ENCODE measurements around the gene RPIA. TPM values are rescaled to one million over a fixed set of nuclear protein-coding genes. Genes with fewer than 3 reads are reported as not detected.

The RPIA gene
- total and polyA plus RNA-seq, 2 donors (not counting 1 experiment from before 2014, with no cell fraction given) = 6.4 to 9.4 TPM

GRCh38 chr2:88651646-88652045 is 39.8 kb upstream of the RPIA start:
- H3K27me3 ChIP-seq (ENCODE audit: control insufficient read depth, insufficient read depth, low read length) = no peaks in the 10 kb centered on the region
- no peak for TF ChIP-seq CTCF (conservative IDR thresholded peaks at IDR 0.05 in 1 of 2, IDR thresholded peaks at IDR 0.05 in 1 of 2; ENCODE audit: low read depth in 1 of 2, low read length in 2 of 2)
- TF ChIP-seq EZH2 (IDR thresholded peaks at IDR 0.05; ENCODE audit: low read length, missing control alignments) = no peak

GRCh38 chr2:88654714-88655113 is 36.8 kb upstream of the RPIA start:
- peak; percentile 77 to 82 for DNase-seq (ENCODE audit: low read depth in 2 of 2)
- TF ChIP-seq EZH2 (IDR thresholded peaks at IDR 0.05; ENCODE audit: low read length, missing control alignments) (no peak), CTCF (conservative IDR thresholded peaks at IDR 0.05 in 1 of 2, IDR thresholded peaks at IDR 0.05 in 1 of 2; ENCODE audit: low read depth in 1 of 2, low read length in 2 of 2) (no peak)
- no peak overlapping the region for H3K27ac ChIP-seq (ENCODE audit: insufficient read depth, low read length)

More at GRCh38 chr2:88651646-88652045, 39.8 kb upstream of the RPIA start:
- H3K4me2 ChIP-seq (ENCODE audit: extremely low read depth, insufficient read depth, low read length) = no peak overlapping the region
- no peaks in the 10 kb centered on the region for H3K36me3 ChIP-seq (ENCODE audit: control insufficient read depth, insufficient read depth, low read length)
- no peak overlapping the region for H3K27ac ChIP-seq (ENCODE audit: insufficient read depth, low read length)
- peaks cover 2% of the 10 kb centered on the region for H3K4me1 ChIP-seq (ENCODE audit: control insufficient read depth, extremely low read depth, insufficient read depth, low read length)
- DNase-seq (ENCODE audit: low read depth in 2 of 2) = no peak
- H3K4me3 ChIP-seq (replicated peaks in 1 of 4; ENCODE audit: control extremely low read depth in 1 of 4, insufficient read depth in 1 of 4, low read depth in 3 of 4, low read length in 4 of 4) = no peak overlapping the region
- H4K20me1 ChIP-seq (ENCODE audit: control insufficient read depth, extremely low read depth, insufficient read depth, low read length) = no peaks in the 10 kb centered on the region
- H3K9ac ChIP-seq (ENCODE audit: insufficient read depth, low read length) = no peak overlapping the region
- H2AFZ ChIP-seq (ENCODE audit: low read length) = no peak overlapping the region
- no peaks in the 10 kb centered on the region for H3K79me2 ChIP-seq (ENCODE audit: control insufficient read depth, insufficient read depth, low read length)
- no peaks in the 10 kb centered on the region for H3K9me3 ChIP-seq (ENCODE audit: control insufficient read depth, insufficient read depth, low read depth, low read length)

GRCh38 chr2:88656690-88657089 is 34.8 kb upstream of the RPIA start:
- H3K4me1 ChIP-seq (ENCODE audit: control insufficient read depth, extremely low read depth, insufficient read depth, low read length) = peaks cover 17% of the 10 kb centered on the region
- TF ChIP-seq CTCF (conservative IDR thresholded peaks at IDR 0.05 in 1 of 2, IDR thresholded peaks at IDR 0.05 in 1 of 2; ENCODE audit: low read depth in 1 of 2, low read length in 2 of 2) (no peak), EZH2 (IDR thresholded peaks at IDR 0.05; ENCODE audit: low read length, missing control alignments) (no peak)
- H3K4me2 ChIP-seq (ENCODE audit: extremely low read depth, insufficient read depth, low read length) = no peak overlapping the region
- H3K9ac ChIP-seq (ENCODE audit: insufficient read depth, low read length) = no peak overlapping the region
- no peak overlapping the region for H3K4me3 ChIP-seq (replicated peaks in 1 of 4; ENCODE audit: control extremely low read depth in 1 of 4, insufficient read depth in 1 of 4, low read depth in 3 of 4, low read length in 4 of 4)
- no peaks in the 10 kb centered on the region for H4K20me1 ChIP-seq (ENCODE audit: control insufficient read depth, extremely low read depth, insufficient read depth, low read length)
- H3K9me3 ChIP-seq (ENCODE audit: control insufficient read depth, insufficient read depth, low read depth, low read length) = no peaks in the 10 kb centered on the region
- no peaks in the 10 kb centered on the region for H3K27me3 ChIP-seq (ENCODE audit: control insufficient read depth, insufficient read depth, low read length)
- H3K79me2 ChIP-seq (ENCODE audit: control insufficient read depth, insufficient read depth, low read length) = no peaks in the 10 kb centered on the region
- H3K27ac ChIP-seq (ENCODE audit: insufficient read depth, low read length) = no peak overlapping the region
- H2AFZ ChIP-seq (ENCODE audit: low read length) = no peak overlapping the region
- DNase-seq (ENCODE audit: low read depth in 2 of 2) = peak; percentile 14 to 72
- no peaks in the 10 kb centered on the region for H3K36me3 ChIP-seq (ENCODE audit: control insufficient read depth, insufficient read depth, low read length)

More at GRCh38 chr2:88654714-88655113, 36.8 kb upstream of the RPIA start:
- Histone ChIP-seq H3K9ac (ENCODE audit: insufficient read depth, low read length) (no peak overlapping the region), H3K4me1 (ENCODE audit: control insufficient read depth, extremely low read depth, insufficient read depth, low read length) (peaks cover 14% of the 10 kb centered on the region), H2AFZ (ENCODE audit: low read length) (no peak overlapping the region), H4K20me1 (ENCODE audit: control insufficient read depth, extremely low read depth, insufficient read depth, low read length) (no peaks in the 10 kb centered on the region), H3K4me3 (replicated peaks in 1 of 4; ENCODE audit: control extremely low read depth in 1 of 4, insufficient read depth in 1 of 4, low read depth in 3 of 4, low read length in 4 of 4) (no peak overlapping the region), H3K4me2 (ENCODE audit: extremely low read depth, insufficient read depth, low read length) (no peak overlapping the region), H3K27me3 (ENCODE audit: control insufficient read depth, insufficient read depth, low read length) (no peaks in the 10 kb centered on the region), H3K36me3 (ENCODE audit: control insufficient read depth, insufficient read depth, low read length) (no peaks in the 10 kb centered on the region), H3K9me3 (ENCODE audit: control insufficient read depth, insufficient read depth, low read depth, low read length) (no peaks in the 10 kb centered on the region), H3K79me2 (ENCODE audit: control insufficient read depth, insufficient read depth, low read length) (no peaks in the 10 kb centered on the region)
